GM23338 (cell line): ENCODE measurements around the gene RBFOX1. TPM values are rescaled to one million over a fixed set of nuclear protein-coding genes. Genes with fewer than 3 reads are reported as not detected.

Experiments used
- ATAC-seq: fragments of 200-7000 bp; cut with Tn5 transposase; 3 replicates; pipeline ENCODE4 v1.9.1; 2020
- DNase-seq: peaks from one replicate; pipeline ENCODE4 v3.0.0-alpha.2; 2015; ENCODE audit warnings: low spot score
- H2AFZ ChIP-seq: fragments of 200-600 bp; sonication (generic); 2 replicates; pipeline ENCODE4 v1.8.0; 2016; ENCODE audit warnings: antibody characterized with exemption, mild to moderate bottlenecking, moderate library complexity
- H3F3A ChIP-seq: fragments of 200-600 bp; sonication (generic); replicated peaks from 2 replicates; pipeline ENCODE4 v1.8.0; 2017; ENCODE audit warnings: antibody characterized with exemption, mixed run types, low read depth
- H3K27ac ChIP-seq: fragments of 200-600 bp; sonication (generic); 2 replicates; pipeline ENCODE4 v1.6.1; 2016; ENCODE audit warnings: low read depth
- H3K27me3 ChIP-seq: fragments of 200-600 bp; sonication (generic); 2 replicates; pipeline ENCODE4 v1.8.0; 2016; ENCODE audit warnings: mild to moderate bottlenecking, mixed run types, moderate library complexity; ENCODE audit not compliant: insufficient read depth
- H3K36me3 ChIP-seq: fragments of 200-600 bp; sonication (generic); 2 replicates; pipeline ENCODE4 v1.8.0; 2016; ENCODE audit warnings: mild to moderate bottlenecking; ENCODE audit not compliant: insufficient read depth
- H3K4me1 ChIP-seq: fragments of 200-600 bp; sonication (generic); 2 replicates; pipeline ENCODE4 v1.8.0; 2016; ENCODE audit warnings: mild to moderate bottlenecking, moderate library complexity; ENCODE audit not compliant: insufficient read depth
- H3K4me2 ChIP-seq: fragments of 200-600 bp; sonication (generic); 2 replicates; pipeline ENCODE4 v1.7.1; 2017; ENCODE audit warnings: mixed run types
- H3K4me3 ChIP-seq: fragments of 200-600 bp; sonication (generic); 2 replicates; pipeline ENCODE4 v1.6.1; 2016; ENCODE audit warnings: mixed run types
- H3K79me2 ChIP-seq: fragments of 200-600 bp; sonication (generic); replicated peaks from 2 replicates; pipeline ENCODE4 v1.8.0; 2017; ENCODE audit warnings: mild to moderate bottlenecking; ENCODE audit not compliant: insufficient read depth
- H3K9me2 ChIP-seq: fragments of 200-600 bp; sonication (generic); 2 replicates; pipeline ENCODE4 v1.8.0; 2017; ENCODE audit not compliant: insufficient read depth
- H4K20me1 ChIP-seq: fragments of 200-600 bp; sonication (generic); replicated peaks from 2 replicates; pipeline ENCODE4 v1.8.0; 2017; ENCODE audit warnings: mild to moderate bottlenecking; ENCODE audit not compliant: insufficient read depth
- H3K27ac Mint-ChIP-seq: 2 replicates; pipeline ENCODE4 v1.8.0; 2020; ENCODE audit warnings: inconsistent platforms, mild to moderate bottlenecking, moderate library complexity, mixed read lengths
- H3K27me3 Mint-ChIP-seq: 3 replicates; pipeline ENCODE4 v1.8.0; 2022; ENCODE audit warnings: low read depth, mild to moderate bottlenecking, moderate library complexity, mixed read lengths, inconsistent platforms; ENCODE audit not compliant: insufficient read depth, poor library complexity
- H3K36me3 Mint-ChIP-seq: 3 replicates; pipeline ENCODE4 v1.8.0; 2021; ENCODE audit warnings: low read depth, mild to moderate bottlenecking, inconsistent platforms, moderate library complexity, mixed read lengths
- H3K4me1 Mint-ChIP-seq: 3 replicates; pipeline ENCODE4 v1.8.0; 2020; ENCODE audit warnings: mild to moderate bottlenecking, inconsistent platforms, mixed read lengths
- H3K4me3 Mint-ChIP-seq: 3 replicates; pipeline ENCODE4 v1.8.0; 2021; ENCODE audit warnings: moderate library complexity, mild to moderate bottlenecking, inconsistent platforms, mixed read lengths
- H3K9me3 Mint-ChIP-seq: 3 replicates; pipeline ENCODE4 v1.8.0; 2020; ENCODE audit warnings: moderate library complexity, mild to moderate bottlenecking, inconsistent platforms, mixed read lengths
- CREB1 ChIP-seq: fragments of 250-450 bp; sonication (Bioruptor Pico); IDR thresholded peaks from 2 replicates; pipeline ENCODE4 v1.5.0; 2020; ENCODE audit warnings: low read depth, mild to moderate bottlenecking, moderate library complexity
- CTCF ChIP-seq, 2 experiments: fragments of 200-600 bp in 1 of 2; sonication (generic) in 1 of 2; conservative IDR thresholded peaks; 2 replicates each; pipeline versions ENCODE4 v1.5.1 to v1.6.1; 2016 to 2017; ENCODE audit warnings: antibody characterized with exemption in 2 of 2, low read depth in 2 of 2, mild to moderate bottlenecking in 2 of 2, moderate library complexity in 1 of 2
- ETS1 ChIP-seq: IDR thresholded peaks from 2 replicates; pipeline ENCODE4 v1.6.1; 2016; ENCODE audit warnings: antibody characterized with exemption
- EZH2 ChIP-seq: fragments of 200-600 bp; sonication (generic); IDR thresholded peaks from one replicate; pipeline ENCODE4 v1.8.0; 2017; ENCODE audit warnings: antibody characterized with exemption, mild to moderate bottlenecking, low read depth; ENCODE audit not compliant: unreplicated experiment
- EZH2phosphoT487 ChIP-seq: fragments of 200-600 bp; sonication (generic); IDR thresholded peaks from one replicate; pipeline ENCODE4 v1.8.1; 2018; ENCODE audit warnings: antibody characterized with exemption; ENCODE audit not compliant: unreplicated experiment
- JUNB ChIP-seq: IDR thresholded peaks from one replicate; pipeline ENCODE4 v1.6.1; 2016; ENCODE audit warnings: antibody characterized with exemption; ENCODE audit not compliant: unreplicated experiment
- NANOG ChIP-seq: IDR thresholded peaks from 2 replicates; pipeline ENCODE4 v1.6.1; 2016; ENCODE audit warnings: antibody characterized with exemption, borderline replicate concordance
- REST ChIP-seq: IDR thresholded peaks from one replicate; pipeline ENCODE4 v1.6.1; 2018; ENCODE audit warnings: antibody characterized with exemption; ENCODE audit not compliant: unreplicated experiment
- STAT1 ChIP-seq: IDR thresholded peaks from one replicate; pipeline ENCODE4 v1.6.1; 2016; ENCODE audit warnings: antibody characterized with exemption; ENCODE audit not compliant: unreplicated experiment
- ZNF114 ChIP-seq: fragments of 250-450 bp; sonication (Bioruptor Pico); IDR thresholded peaks from 2 replicates; pipeline ENCODE4 v1.5.0; 2020; ENCODE audit warnings: mild to moderate bottlenecking, moderate library complexity
- ZNF331 ChIP-seq: fragments of 250-450 bp; sonication (Bioruptor Pico); IDR thresholded peaks from 2 replicates; pipeline ENCODE4 v1.5.0; 2020; ENCODE audit warnings: low read depth, mild to moderate bottlenecking, moderate library complexity
- polyA plus RNA-seq: library from polyadenylated mRNA; unstranded; fragments of >200 nt; fragmentation: Nextera tagmentation; extraction: Ambion mirVana; gene quantifications from 2 replicates; pipeline ENCODE4 v1.2.1, GENCODE V29; 2016
- total RNA-seq: library from RNA; depleted of rRNA; stranded (reverse); fragments of >200 nt; shearing (Covaris generic); gene quantifications from 2 replicates; pipeline ENCODE4 v1.2.3, GENCODE V29; 2014
- TF ChIP-seq, protein P1 (sequence below): fragments of 250-450 bp; sonication (Bioruptor Pico); IDR thresholded peaks from 2 replicates; pipeline ENCODE4 v1.5.0; 2020; ENCODE audit warnings: mild to moderate bottlenecking, moderate library complexity

The RBFOX1 gene
- total and polyA plus RNA-seq, 2 experiments from 2014 or later: 2.5 to 3.6 TPM

GRCh38 chr16:7577588-7577987, 244.9 kb downstream of the RBFOX1 start:
- Histone ChIP-seq H3F3A (no peaks in the 10 kb centered on the region), H4K20me1 (no peaks in the 10 kb centered on the region), H3K27me3 (no peaks in the 10 kb centered on the region), H3K4me1 (no peaks in the 10 kb centered on the region), H3K4me2 (no peak overlapping the region), H3K9me2 (no peaks in the 10 kb centered on the region), H3K4me3 (no peak overlapping the region), H2AFZ (no peak overlapping the region), H3K36me3 (peaks cover 3% of the 10 kb centered on the region; the same call in 1 of the 2 replicates), H3K79me2 (no peaks in the 10 kb centered on the region), H3K27ac (no peak overlapping the region)
- no peak overlapping the region for H3K27ac Mint-ChIP-seq
- ATAC-seq: no peak
- no peaks in the 10 kb centered on the region for H3K27me3 Mint-ChIP-seq
- DNase-seq: no peak
- no peaks in the 10 kb centered on the region for H3K36me3 Mint-ChIP-seq
- H3K4me3 Mint-ChIP-seq: no peak overlapping the region
- peaks cover 7% of the 10 kb centered on the region; the same call in 1 of the 3 replicates for H3K4me1 Mint-ChIP-seq
- TF ChIP-seq, protein P1, sequence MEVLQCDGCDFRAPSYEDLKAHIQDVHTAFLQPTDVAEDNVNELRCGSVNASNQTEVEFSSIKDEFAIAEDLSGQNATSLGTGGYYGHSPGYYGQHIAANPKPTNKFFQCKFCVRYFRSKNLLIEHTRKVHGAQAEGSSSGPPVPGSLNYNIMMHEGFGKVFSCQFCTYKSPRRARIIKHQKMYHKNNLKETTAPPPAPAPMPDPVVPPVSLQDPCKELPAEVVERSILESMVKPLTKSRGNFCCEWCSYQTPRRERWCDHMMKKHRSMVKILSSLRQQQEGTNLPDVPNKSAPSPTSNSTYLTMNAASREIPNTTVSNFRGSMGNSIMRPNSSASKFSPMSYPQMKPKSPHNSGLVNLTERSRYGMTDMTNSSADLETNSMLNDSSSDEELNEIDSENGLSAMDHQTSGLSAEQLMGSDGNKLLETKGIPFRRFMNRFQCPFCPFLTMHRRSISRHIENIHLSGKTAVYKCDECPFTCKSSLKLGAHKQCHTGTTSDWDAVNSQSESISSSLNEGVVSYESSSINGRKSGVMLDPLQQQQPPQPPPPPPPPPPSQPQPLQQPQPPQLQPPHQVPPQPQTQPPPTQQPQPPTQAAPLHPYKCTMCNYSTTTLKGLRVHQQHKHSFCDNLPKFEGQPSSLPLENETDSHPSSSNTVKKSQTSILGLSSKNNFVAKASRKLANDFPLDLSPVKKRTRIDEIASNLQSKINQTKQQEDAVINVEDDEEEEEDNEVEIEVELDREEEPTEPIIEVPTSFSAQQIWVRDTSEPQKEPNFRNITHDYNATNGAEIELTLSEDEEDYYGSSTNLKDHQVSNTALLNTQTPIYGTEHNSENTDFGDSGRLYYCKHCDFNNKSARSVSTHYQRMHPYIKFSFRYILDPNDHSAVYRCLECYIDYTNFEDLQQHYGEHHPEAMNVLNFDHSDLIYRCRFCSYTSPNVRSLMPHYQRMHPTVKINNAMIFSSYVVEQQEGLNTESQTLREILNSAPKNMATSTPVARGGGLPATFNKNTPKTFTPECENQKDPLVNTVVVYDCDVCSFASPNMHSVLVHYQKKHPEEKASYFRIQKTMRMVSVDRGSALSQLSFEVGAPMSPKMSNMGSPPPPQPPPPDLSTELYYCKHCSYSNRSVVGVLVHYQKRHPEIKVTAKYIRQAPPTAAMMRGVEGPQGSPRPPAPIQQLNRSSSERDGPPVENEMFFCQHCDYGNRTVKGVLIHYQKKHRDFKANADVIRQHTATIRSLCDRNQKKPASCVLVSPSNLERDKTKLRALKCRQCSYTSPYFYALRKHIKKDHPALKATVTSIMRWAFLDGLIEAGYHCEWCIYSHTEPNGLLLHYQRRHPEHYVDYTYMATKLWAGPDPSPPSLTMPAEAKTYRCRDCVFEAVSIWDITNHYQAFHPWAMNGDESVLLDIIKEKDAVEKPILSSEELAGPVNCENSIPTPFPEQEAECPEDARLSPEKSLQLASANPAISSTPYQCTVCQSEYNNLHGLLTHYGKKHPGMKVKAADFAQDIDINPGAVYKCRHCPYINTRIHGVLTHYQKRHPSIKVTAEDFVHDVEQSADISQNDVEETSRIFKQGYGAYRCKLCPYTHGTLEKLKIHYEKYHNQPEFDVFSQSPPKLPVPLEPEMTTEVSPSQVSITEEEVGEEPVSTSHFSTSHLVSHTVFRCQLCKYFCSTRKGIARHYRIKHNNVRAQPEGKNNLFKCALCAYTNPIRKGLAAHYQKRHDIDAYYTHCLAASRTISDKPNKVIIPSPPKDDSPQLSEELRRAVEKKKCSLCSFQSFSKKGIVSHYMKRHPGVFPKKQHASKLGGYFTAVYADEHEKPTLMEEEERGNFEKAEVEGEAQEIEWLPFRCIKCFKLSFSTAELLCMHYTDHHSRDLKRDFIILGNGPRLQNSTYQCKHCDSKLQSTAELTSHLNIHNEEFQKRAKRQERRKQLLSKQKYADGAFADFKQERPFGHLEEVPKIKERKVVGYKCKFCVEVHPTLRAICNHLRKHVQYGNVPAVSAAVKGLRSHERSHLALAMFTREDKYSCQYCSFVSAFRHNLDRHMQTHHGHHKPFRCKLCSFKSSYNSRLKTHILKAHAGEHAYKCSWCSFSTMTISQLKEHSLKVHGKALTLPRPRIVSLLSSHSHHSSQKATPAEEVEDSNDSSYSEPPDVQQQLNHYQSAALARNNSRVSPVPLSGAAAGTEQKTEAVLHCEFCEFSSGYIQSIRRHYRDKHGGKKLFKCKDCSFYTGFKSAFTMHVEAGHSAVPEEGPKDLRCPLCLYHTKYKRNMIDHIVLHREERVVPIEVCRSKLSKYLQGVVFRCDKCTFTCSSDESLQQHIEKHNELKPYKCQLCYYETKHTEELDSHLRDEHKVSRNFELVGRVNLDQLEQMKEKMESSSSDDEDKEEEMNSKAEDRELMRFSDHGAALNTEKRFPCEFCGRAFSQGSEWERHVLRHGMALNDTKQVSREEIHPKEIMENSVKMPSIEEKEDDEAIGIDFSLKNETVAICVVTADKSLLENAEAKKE: no peak
- TF ChIP-seq JUNB (no peak), NANOG (no peak), EZH2 (no peak), REST (no peak), ZNF331 (CRISPR knock-in tag) (no peak), STAT1 (no peak), EZH2phosphoT487 (no peak), CTCF (conservative IDR thresholded peaks at IDR 0.05; ENCODE audit: low read depth in 2 of 2) (no peak), ETS1 (no peak), ZNF114 (no peak), CREB1 (CRISPR knock-in tag) (no peak)
- no peaks in the 10 kb centered on the region for H3K9me3 Mint-ChIP-seq
